ENCODE measurements around the gene TAS1R1.

Gene TAS1R1

DNA sequence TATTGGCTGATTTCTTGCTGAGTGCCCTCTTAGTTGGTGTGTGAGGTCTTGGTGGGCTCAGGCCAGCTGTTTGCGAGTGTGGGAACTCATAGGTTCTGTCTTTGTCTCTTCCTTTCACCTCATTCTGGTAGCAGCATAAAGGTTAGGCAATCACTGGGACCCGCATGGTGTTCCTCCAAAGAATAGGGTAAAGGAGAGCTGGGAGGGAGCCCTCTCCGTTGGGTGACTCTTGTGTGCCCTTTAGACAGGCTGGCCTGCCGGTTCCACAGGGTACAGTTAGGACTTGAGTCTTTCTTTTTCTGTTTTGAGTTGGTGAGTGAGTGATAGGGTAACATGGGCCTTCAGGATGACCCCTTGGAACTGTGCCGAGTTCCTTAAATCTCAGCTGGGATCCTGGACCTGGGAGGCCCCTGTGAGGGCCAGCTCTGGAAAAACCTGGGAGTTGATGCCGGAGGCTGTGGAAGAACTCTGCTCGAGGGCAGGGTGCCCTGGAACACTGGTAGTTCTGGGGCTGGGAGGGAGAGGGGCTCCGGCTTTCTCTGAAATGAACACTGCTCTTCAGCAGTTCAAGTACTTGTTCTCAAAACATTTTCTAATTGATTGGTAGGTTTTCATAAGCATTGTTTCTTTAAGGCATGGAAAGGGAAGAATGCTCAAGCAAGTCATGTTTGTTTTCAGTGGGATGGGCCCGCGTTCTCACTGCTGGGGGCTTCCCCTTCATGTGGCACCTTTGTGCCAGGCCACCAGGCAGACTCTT is 67.5 kb downstream of the TAS1R1 start:
- no peaks in the 10 kb centered on the region for H3K9me3 ChIP-seq (ENCODE audit: low read depth, low read length)
- TF ChIP-seq EZH2 (IDR thresholded peaks at IDR 0.05) (no peak), FOXP2 (optimal IDR thresholded peaks at IDR 0.05; ENCODE audit: control extremely low read depth, extremely low read length, insufficient read depth) (no peak), POLR2AphosphoS5 (IDR thresholded peaks at IDR 0.05; ENCODE audit: borderline replicate concordance, low read depth, low read length) (no peak)
- H3K27ac ChIP-seq, result peak overlapping the region; percentile 23
- no peak overlapping the region for H3K4me3 ChIP-seq
- peak overlapping the region; percentile 26 for H3K9ac ChIP-seq (ENCODE audit: insufficient read length)
- peaks cover 63% of the 10 kb centered on the region for H3K36me3 ChIP-seq (ENCODE audit: insufficient read depth, low read length)
- DNase-seq (ENCODE audit: low read depth, low spot score), result no peak

GRCh38 chr1:6623269-6623965 is 68.3 kb downstream of the TAS1R1 start:
- Histone ChIP-seq H3K4me3 (no peak overlapping the region), H3K27ac (peak overlapping the region; percentile 26), H3K36me3 (ENCODE audit: insufficient read depth, low read length) (peaks cover 63% of the 10 kb centered on the region), H3K9ac (ENCODE audit: insufficient read length) (no peak overlapping the region), H3K9me3 (ENCODE audit: low read depth, low read length) (no peaks in the 10 kb centered on the region)
- no peak for TF ChIP-seq FOXP2 (optimal IDR thresholded peaks at IDR 0.05; ENCODE audit: control extremely low read depth, extremely low read length, insufficient read depth)
- TF ChIP-seq POLR2AphosphoS5 (IDR thresholded peaks at IDR 0.05; ENCODE audit: borderline replicate concordance, low read depth, low read length), result no peak
- TF ChIP-seq EZH2 (IDR thresholded peaks at IDR 0.05), result no peak
- DNase-seq (ENCODE audit: low read depth, low spot score), result no peak

DNA sequence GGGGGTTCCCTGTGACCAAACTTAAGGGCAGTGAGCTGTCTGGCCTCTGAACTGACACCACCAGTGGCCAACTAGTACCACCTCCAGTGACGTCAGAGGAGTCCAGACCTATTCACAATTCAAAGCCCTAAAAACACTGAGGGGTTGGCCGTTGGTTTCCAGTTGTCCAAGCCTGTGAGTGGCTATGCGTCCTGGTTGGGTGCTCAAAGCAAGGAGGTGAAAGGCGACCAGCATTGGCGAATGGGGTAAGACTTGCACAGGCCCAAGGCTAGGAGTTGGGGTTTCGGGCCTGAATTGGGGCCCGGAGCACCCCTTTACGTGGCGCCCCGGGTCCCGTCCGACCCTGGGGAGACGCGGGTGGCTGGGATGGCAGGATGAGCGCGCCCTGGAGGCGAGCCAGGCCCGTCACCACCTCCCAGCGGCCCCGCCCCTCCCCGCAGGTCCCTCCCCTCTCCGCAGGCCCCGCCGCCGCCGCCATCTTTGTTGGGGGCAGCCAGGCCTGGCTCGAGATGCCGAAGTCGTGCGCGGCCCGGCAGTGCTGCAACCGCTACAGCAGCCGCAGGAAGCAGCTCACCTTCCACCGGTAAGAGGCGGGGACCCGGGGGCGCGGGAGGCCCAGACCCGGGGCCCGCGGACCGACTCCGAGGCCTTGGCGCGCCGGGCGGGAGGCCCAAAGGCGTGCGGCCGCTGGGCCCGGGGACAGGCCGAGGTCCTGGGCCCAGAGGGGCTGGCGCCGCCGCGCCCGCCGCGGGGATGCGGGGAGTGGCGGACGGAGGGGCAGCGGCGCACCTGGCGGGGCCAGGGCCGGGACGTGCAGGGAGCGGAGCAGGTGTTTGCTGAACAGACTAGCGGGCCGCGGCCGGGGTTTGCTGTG is 69.8 kb downstream of the TAS1R1 start, which contains the start of gene THAP3:
TSS of gene THAP3 (plus strand) at position 159 of the 874 bp plus-strand sequence. CDS start at position 510, 351 bp downstream.
- no peaks in the 10 kb centered on the region for H3K9me3 ChIP-seq (ENCODE audit: low read depth, low read length)
- TF ChIP-seq POLR2AphosphoS5 (IDR thresholded peaks at IDR 0.05; ENCODE audit: borderline replicate concordance, low read depth, low read length) (peak; percentile 76), FOXP2 (optimal IDR thresholded peaks at IDR 0.05; ENCODE audit: control extremely low read depth, extremely low read length, insufficient read depth) (no peak)
- H3K4me3 ChIP-seq, result peak within 1 kb of the TSS; percentile 82
- H3K27ac ChIP-seq, result peak within 1 kb of the TSS; percentile 26
- peak within 1 kb of the TSS; percentile 86 for H3K9ac ChIP-seq (ENCODE audit: insufficient read length)
- DNase-seq (ENCODE audit: low read depth, low spot score), result no peak
- peaks cover 64% of the 10 kb centered on the region for H3K36me3 ChIP-seq (ENCODE audit: insufficient read depth, low read length)

DNA sequence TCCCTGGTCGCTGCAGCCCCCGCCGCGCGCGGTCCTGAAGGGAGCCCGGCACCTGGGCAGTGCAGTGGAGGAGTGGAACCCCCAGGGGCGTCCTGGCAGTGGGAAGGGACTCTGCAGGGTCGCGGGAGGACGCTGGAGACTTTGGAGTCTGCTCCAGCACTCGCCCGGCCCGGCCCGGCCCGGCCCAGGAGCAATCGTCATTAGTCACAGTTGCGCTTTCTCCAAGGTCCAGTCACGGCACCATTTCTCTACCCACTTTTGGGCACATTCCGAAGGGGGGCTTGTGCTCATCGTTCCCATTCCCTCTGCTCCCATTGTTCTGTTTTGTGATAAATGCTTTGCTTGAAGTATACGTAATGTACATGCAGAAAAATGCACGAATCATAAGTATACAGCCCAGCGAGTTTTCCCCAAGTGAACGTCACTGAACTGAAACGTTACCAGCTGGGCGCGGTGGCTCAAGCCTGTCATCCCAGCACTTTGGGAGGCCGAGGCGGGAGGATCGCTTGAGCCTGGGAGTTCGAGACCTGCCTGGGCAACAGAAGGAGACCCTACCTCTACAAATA is 70.6 kb downstream of the TAS1R1 start:
- Histone ChIP-seq H3K27ac (no peak overlapping the region), H3K36me3 (ENCODE audit: insufficient read depth, low read length) (peaks cover 59% of the 10 kb centered on the region), H3K9ac (ENCODE audit: insufficient read length) (peak overlapping the region; percentile 86), H3K4me3 (peak overlapping the region; percentile 82), H3K9me3 (ENCODE audit: low read depth, low read length) (no peaks in the 10 kb centered on the region)
- DNase-seq (ENCODE audit: low read depth, low spot score), result no peak
- TF ChIP-seq EZH2 (IDR thresholded peaks at IDR 0.05) (no peak), FOXP2 (optimal IDR thresholded peaks at IDR 0.05; ENCODE audit: control extremely low read depth, extremely low read length, insufficient read depth) (no peak), POLR2AphosphoS5 (IDR thresholded peaks at IDR 0.05; ENCODE audit: borderline replicate concordance, low read depth, low read length) (no peak)

- H3K36me3 ChIP-seq (ENCODE audit: insufficient read depth, low read length), result peaks cover 47% of the 10 kb centered on the region
- TF ChIP-seq EZH2 (IDR thresholded peaks at IDR 0.05), result no peak
- TF ChIP-seq FOXP2 (optimal IDR thresholded peaks at IDR 0.05; ENCODE audit: control extremely low read depth, extremely low read length, insufficient read depth), result no peak
- TF ChIP-seq POLR2AphosphoS5 (IDR thresholded peaks at IDR 0.05; ENCODE audit: borderline replicate concordance, low read depth, low read length), result no peak
Observed at GRCh38 chr1:6627031-6627430, 71.9 kb downstream of the TAS1R1 start.

GRCh38 chr1:6627841-6628545 is 72.9 kb downstream of the TAS1R1 start:
- Histone ChIP-seq H3K9me3 (ENCODE audit: low read depth, low read length) (no peaks in the 10 kb centered on the region), H3K27ac (no peak overlapping the region), H3K36me3 (ENCODE audit: insufficient read depth, low read length) (peaks cover 47% of the 10 kb centered on the region), H3K9ac (ENCODE audit: insufficient read length) (no peak overlapping the region), H3K4me3 (no peak overlapping the region)
- TF ChIP-seq EZH2 (IDR thresholded peaks at IDR 0.05) (no peak), FOXP2 (optimal IDR thresholded peaks at IDR 0.05; ENCODE audit: control extremely low read depth, extremely low read length, insufficient read depth) (no peak), POLR2AphosphoS5 (IDR thresholded peaks at IDR 0.05; ENCODE audit: borderline replicate concordance, low read depth, low read length) (no peak)
- DNase-seq (ENCODE audit: low read depth, low spot score), result no peak

More at GRCh38 chr1:6627031-6627430, 71.9 kb downstream of the TAS1R1 start:
- no peak overlapping the region for H3K4me3 ChIP-seq
- H3K9me3 ChIP-seq (ENCODE audit: low read depth, low read length), result no peaks in the 10 kb centered on the region
- H3K9ac ChIP-seq (ENCODE audit: insufficient read length), result no peak overlapping the region
- no peak overlapping the region for H3K27ac ChIP-seq
- DNase-seq (ENCODE audit: low read depth, low spot score), result no peak

DNA sequence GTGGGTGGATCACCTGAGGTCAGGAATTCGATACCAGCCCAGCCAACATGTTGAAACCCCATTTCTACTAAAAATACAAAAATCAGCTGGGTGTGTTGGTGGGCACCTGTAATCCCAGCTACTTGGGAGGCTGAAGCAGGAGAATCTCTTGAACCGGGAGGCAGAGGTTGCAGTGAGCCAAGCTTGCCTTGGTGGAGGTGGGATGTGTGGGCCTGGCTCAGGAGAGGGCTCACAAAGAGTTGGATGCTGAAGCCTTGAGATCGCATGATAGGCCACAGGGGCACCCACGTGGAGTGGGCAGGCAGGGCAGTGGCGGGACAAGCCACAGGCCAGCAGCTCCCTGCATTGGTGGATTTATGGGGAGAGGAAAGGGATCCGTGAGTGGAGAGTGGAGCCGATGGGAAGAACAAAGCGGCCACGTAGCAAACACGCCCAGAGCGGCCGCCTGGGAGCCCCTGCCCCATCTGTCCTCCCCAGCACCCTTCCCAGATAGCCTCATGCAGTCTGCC is 73.9 kb downstream of the TAS1R1 start:
- H3K27ac ChIP-seq, result no peak overlapping the region
- H3K9ac ChIP-seq (ENCODE audit: insufficient read length), result no peak overlapping the region
- no peak for TF ChIP-seq FOXP2 (optimal IDR thresholded peaks at IDR 0.05; ENCODE audit: control extremely low read depth, extremely low read length, insufficient read depth)
- TF ChIP-seq EZH2 (IDR thresholded peaks at IDR 0.05), result no peak
- no peak for TF ChIP-seq POLR2AphosphoS5 (IDR thresholded peaks at IDR 0.05; ENCODE audit: borderline replicate concordance, low read depth, low read length)
- no peak overlapping the region for H3K4me3 ChIP-seq
- peaks cover 49% of the 10 kb centered on the region for H3K36me3 ChIP-seq (ENCODE audit: insufficient read depth, low read length)
- no peaks in the 10 kb centered on the region for H3K9me3 ChIP-seq (ENCODE audit: low read depth, low read length)
- no peak for DNase-seq (ENCODE audit: low read depth, low spot score)

Data from SK-N-MC (cell line).